Measurements from ENCODE around the gene IL17RB.

The IL17RB gene

DNA sequence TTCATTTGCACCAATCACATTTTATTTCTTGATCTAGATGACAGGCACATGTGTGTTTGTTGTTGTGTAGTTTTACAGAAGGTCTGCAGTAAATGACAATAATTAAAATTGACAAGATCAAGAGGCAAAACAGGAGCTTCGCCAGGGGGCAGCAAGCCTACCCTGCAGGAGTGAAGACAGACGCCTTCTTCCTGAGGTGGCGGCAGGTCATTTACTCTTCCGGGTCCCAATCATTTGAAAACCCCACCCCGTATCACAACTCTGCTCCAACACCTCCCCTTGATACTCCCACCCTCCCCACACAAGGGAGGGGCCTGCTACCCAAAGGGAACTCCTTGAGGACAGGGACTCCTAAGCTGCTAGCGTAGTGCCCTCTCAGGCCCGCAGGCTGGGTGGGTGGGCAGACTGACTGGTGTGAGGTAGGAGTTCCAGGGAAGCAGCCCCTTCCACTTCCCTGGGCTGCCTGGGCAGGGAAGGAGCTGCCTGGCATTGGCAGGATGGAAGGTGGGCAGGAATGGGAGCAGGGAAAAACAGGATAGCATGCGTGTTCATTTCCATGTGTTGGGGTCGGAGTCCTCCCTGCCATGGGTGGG, 13.2 kb upstream of the IL17RB start:
- no peak for DNase-seq (ENCODE audit: low spot score)

- DNase-seq (ENCODE audit: low spot score): no peak
Measured at GRCh38 chr3:53833700-53834099, 12.7 kb upstream of the IL17RB start.

- no peak for DNase-seq (ENCODE audit: low spot score)
Measured at GRCh38 chr3:53834429-53835095, 11.8 kb upstream of the IL17RB start.

DNA sequence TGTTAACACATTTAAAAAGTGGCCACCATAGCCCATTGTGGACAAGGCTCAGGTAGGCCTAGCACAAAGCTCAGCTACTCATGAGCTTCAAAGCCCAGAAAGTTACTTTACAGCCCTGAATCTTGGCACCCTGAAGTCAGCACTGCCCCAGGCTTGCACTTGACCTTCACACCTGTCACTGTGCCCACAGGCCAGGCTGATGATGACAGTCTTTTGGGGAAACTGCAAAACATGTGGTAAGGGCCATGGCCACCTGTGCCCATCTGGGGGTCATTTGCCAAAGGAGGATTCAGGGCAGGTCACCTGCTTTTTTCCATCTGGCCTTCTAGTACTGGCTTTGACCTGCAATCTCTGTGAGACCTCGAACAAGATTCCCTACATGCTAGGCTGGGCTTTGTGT, 11.1 kb upstream of the IL17RB start:
- no peak for DNase-seq (ENCODE audit: low spot score)

GRCh38 chr3:53836084-53836872, 10.1 kb upstream of the IL17RB start:
- DNase-seq (ENCODE audit: low spot score): no peak

DNA sequence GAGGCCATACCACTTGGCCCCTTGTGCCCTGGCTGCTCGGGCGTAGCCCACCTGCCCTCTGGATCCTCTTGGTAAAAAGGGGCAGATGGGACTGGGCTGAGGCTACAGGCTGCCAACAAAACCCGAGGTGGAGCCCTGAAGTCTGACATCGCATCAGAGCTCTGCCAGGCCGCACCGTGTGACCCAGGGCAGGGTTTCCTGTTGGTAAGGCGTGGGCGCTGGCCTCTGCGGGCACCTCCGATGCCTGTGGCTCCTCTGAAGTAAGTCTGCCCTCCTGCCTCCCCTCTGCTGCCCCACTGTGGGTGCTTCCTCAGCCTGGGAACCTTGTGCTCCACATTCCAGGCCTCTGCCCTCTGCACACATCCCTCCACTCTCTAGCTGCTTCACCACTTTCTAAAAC, 9.0 kb upstream of the IL17RB start:
- no peak for DNase-seq (ENCODE audit: low spot score)

DNA sequence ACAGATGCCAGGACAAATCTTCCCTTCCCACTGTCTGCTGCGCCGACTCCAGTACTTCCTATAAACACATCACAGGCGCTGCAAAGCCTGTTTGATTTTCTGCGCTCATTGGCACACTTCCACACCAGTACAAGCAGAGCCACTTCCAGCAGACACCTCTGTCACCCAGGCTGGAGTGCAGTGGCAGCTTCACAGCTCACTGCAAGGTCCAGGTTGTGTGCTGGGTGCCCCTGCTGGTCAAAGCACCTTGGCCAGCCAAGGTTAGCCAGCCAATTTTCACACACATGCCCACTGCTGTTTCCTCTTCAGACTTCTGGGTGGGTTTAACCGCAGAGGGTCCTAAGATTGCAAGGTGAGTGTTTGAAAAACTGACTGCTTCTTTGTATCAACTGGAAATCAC, 5.1 kb upstream of the IL17RB start:
- DNase-seq (ENCODE audit: low spot score): no peak

- DNase-seq (ENCODE audit: low spot score): no peak
Measured at GRCh38 chr3:53842436-53843194, 3.8 kb upstream of the IL17RB start.

DNA sequence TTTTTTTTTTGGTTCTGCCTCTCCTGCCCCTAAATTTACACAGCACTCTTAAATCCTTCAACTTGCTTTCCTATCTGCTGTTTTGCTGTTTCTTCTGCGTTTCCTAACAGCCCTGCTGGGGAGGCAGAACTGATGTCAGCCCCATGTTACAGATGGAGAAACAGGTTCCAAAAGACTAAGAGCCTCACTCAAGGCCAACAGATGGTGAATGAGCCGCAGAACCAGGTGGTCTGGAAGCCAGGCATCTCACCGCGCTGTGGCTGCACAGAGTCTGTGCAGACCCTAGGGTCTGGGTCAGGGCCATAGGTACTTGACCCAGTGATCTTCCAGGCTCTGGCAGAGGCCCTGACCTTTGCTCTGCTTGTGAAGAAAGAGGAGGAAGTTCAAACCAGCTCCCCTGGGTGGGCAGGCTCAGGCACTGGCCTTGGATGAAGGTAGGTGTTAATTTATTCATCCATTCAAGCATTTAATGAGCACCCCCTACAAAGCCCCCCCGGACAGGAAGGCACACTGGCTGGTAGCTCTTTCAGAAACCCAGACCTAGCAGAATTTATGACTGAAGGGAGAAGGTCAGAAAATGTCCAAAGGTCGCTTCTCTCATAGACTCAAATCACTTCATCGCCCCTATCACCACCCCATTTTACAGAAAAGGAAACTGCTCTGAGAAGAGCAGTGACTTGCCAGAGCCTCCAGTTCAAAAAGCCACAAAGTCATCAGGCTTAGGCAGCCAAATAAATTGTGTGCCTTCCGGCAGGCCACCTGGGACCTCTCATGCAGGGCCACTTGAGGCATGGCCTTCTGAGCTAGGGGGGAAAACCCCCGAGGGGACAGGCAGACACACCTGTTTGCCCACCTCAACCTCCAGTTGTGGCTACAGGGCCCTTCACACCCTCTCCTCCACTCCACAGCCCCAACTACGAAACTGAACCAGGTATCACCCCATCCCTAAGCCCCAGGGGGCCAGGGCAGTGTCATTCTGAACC, 2.9 kb upstream of the IL17RB start:
- DNase-seq (ENCODE audit: low spot score): no peak

DNA sequence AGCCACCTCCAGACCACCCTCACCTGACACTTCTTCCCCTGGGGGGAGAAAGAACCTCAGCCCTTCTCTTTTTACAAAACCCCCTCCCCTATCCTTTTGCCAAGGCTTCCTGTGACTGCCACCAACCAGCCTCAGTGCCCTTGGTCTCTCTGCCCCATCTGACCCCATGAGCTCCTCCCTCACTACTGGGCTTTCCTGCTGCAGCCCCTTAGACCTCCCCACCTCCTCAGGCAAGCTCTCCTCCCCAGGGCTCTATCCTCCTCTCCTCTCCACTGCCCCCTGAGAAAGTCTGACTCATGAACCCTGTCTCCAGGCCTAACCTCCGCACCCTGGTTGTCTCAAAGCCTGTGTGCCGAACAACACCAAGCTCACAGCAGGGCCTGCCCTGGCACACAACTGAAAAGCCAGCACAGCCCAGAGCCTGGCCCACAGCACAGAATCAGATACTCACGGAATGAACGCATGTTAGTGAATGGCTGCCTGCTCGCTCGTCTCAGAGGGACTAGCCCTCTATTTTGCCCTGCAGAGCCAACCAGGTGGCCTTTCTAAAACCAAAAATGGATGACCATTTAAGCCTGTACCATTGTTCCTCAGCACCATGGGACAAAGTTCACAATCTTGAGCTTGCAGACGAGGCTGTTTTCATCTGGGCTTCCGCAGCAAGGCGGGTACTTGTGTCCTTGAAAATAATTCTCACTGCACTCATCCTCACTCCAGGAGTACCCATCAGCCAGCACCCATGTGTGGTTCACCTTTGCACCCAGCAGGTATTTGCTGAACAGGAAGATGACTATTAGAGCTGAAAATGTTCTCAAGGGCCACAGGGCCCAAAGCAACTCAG, 1.9 kb upstream of the IL17RB start:
- no peak for DNase-seq (ENCODE audit: low spot score)

DNA sequence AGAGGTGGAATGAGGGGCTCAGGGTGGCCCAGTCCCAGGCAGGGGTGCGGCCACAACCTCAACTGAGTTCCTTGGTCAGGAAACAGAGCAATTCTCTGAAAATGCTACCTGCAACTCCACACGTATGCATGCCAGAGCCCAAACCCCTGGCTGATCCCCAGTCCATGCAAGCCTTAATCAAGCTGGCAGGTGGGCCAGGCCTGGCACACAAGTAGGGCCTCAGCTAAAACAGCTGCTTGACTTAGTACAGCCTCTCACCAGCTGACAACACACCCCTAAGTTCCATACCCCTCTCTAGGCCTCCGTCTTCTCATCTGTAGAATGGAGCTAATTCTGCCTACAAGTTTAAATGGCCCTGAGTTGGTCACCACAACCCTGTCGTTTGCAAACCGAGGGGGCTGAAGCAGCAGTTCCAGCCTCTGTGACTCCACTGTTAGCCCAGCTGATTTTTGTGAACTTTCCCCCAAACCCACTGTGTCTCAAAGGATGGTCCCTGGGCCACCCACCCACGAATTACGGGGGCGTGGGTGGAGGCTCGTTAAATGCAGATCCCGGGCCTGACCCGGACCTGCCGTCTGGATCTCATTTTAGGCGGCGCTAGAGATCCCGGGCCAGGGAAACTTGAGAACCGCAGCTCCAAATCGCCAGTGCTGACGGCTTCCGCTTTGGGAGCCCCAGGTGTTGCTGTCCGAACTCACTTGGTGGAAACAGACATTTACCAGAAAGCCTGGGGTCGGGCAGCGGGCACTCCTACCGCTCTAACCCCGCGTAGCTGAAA, 1.1 kb upstream of the IL17RB start:
- DNase-seq (ENCODE audit: low spot score): peak; percentile 58

DNA sequence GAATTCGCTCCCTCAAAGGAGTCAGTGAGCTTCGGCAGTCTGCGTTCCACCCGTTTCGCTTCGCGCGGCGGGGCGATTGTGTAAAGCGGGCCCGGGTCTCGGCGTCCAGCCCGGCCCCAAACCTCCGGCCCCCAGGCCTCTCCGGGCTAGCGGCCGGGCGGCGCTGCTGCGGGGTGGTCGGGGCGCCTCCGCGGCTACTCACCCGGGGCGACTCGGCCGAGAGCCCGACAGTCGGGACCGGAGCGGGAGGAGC, 561 bp upstream of the IL17RB start:
- DNase-seq (ENCODE audit: low spot score): no peak

DNA sequence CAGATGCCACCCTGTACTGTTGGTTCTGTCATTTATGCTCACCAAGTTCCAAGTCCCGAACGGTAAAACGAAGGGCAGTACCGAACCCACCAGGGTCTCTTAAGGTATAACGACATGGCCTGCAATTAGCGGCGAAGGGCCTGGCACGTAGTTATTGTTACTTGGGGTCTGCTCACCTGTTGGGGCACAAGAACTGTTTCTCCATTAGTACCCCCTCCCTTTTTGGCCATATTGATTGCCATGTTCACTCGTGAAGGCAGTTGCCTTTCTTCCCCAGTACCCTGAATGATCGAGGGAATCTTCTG, 435 bp downstream of the IL17RB start:
- no peak for DNase-seq (ENCODE audit: low spot score)

- no peak for DNase-seq (ENCODE audit: low spot score)
Measured at GRCh38 chr3:53849916-53850315, 3.5 kb downstream of the IL17RB start.

- DNase-seq (ENCODE audit: low spot score): peak; percentile 24
Measured at GRCh38 chr3:53850895-53851294, 4.5 kb downstream of the IL17RB start.

DNA sequence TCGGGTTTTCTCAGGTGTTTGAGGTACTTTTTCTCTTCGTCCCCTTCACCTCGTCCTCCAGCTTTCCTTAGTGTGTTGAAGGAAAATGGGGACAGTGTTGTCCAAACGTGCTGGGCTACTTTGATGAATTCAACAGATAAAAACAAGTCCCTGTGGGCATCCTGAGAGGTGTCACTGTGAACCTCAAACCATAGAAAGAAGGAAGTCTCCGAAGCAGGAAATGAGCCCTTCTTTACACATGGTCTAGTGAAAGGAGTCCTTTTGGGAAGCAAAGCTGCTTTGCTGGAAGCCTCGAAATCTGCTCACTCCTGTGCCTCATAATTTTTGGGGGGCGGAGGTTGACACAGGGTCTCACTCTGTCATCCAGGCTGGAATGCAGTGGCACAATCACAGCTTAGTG, 10.6 kb downstream of the IL17RB start:
- no peak for DNase-seq (ENCODE audit: low spot score)

DNA sequence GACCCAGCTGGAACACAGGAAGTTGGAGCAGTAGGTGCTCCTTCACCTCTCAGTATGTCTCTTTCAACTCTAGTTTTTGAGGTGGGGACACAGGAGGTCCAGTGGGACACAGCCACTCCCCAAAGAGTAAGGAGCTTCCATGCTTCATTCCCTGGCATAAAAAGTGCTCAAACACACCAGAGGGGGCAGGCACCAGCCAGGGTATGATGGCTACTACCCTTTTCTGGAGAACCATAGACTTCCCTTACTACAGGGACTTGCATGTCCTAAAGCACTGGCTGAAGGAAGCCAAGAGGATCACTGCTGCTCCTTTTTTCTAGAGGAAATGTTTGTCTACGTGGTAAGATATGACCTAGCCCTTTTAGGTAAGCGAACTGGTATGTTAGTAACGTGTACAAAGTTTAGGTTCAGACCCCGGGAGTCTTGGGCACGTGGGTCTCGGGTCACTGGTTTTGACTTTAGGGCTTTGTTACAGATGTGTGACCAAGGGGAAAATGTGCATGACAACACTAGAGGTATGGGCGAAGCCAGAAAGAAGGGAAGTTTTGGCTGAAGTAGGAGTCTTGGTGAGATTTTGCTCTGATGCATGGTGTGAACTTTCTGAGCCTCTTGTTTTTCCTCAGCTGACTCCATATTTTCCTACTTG, 11.9 kb downstream of the IL17RB start:
- no peak for DNase-seq (ENCODE audit: low spot score)

DNA sequence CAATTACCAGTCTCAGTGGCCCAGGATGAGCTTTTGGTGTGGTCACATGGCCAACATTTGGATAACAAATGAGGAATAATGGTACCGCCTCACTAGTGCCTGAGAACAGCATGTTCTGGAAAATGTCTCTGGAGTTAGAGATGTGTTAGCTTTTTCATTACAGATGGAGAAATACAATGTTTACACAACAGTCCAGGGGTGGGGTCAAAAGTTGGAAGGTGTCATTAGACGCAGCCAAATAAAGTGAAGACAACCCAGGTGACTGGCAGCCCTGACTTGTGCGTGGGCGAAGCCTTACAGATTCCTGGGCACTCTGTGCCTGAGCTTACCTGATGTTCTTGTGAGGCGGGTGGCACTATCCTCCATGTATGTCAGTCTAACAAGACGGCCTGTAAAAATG, 12.8 kb downstream of the IL17RB start:
- DNase-seq (ENCODE audit: low spot score): no peak

- no peak for DNase-seq (ENCODE audit: low spot score)
Measured at GRCh38 chr3:53860196-53860595, 13.8 kb downstream of the IL17RB start.

DNA sequence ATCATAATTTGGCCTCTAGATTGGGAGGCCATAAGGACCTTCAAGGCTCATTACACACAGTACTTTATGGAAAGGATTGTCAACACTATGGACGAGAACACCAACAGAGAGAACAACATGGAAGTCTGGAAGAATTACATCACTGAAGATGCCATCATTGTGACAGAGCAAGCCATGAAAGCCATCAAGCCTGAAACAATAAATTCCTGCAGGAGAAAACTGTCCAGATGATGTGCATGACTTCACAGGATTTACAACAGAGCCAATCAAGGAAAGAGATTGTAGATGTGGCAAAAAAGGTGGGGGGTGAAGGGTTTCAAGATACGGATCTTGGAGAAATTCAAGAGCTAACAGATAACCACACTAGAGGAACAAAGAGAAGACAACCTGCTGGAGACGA, 15.9 kb downstream of the IL17RB start:
- no peak for DNase-seq (ENCODE audit: low spot score)
